ENCODE results near the gene SYT6. TPM values are rescaled to one million over a fixed set of nuclear protein-coding genes. Genes with fewer than 3 reads are reported as not detected.

The SYT6 gene
- total RNA-seq, 4 donors from 2014 or later, result 1.4 TPM; not detected in 3

DNA sequence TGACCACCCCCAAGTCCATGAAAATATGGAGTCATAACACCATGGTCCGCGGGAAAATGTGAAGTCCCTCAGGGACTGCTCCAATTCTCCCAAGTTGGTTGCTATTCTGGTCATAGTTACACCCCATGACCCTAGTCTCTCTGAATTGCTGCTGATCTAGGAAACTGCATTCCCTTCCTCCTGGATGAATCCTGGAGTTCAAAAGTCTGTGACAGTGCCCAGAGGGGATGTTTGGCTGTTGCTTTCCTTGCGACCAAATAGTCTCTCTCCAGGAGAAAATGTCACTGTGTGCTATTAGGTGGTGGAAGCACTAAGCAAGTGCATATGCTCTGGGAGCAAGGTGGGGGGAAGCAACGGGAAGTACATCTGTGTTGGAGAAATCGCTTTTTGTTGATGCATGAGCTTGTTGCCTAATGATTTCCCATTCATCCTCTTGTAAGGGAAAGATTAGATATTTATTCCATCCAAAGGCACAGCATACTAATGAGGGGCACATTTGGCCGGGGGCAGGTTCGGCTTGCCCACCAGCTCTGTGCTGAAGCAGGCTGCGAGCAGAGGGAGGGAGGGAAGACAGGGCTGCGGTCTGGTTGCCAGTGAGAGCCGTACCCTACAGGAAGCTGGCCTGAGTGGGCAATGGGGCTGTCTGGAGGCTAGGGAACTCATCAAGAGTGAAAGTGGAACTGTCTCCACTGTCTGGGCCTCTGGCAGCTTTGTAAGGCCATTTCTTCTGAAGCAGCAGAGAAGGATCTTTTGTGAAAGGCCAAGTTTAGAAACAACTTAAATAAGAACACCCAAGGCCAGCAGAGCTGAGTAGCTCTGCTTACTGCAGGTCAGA, 27.2 kb downstream of the SYT6 start:
- Histone ChIP-seq H3K9me3 (no peaks in the 10 kb centered on the region), H3K27me3 (no peaks in the 10 kb centered on the region), H3K36me3 (no peaks in the 10 kb centered on the region), H3K4me1 (no peaks in the 10 kb centered on the region), H3K27ac (no peak overlapping the region), H3K4me3 (replicated peaks in 1 of 3) (no peak overlapping the region)
- no peak for DNase-seq
- TF ChIP-seq, protein P1, sequence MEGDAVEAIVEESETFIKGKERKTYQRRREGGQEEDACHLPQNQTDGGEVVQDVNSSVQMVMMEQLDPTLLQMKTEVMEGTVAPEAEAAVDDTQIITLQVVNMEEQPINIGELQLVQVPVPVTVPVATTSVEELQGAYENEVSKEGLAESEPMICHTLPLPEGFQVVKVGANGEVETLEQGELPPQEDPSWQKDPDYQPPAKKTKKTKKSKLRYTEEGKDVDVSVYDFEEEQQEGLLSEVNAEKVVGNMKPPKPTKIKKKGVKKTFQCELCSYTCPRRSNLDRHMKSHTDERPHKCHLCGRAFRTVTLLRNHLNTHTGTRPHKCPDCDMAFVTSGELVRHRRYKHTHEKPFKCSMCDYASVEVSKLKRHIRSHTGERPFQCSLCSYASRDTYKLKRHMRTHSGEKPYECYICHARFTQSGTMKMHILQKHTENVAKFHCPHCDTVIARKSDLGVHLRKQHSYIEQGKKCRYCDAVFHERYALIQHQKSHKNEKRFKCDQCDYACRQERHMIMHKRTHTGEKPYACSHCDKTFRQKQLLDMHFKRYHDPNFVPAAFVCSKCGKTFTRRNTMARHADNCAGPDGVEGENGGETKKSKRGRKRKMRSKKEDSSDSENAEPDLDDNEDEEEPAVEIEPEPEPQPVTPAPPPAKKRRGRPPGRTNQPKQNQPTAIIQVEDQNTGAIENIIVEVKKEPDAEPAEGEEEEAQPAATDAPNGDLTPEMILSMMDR (IDR thresholded peaks at IDR 0.05), result no peak
- no peak for TF ChIP-seq POLR2A (IDR thresholded peaks at IDR 0.05)
- intact Hi-C loops (cut with DNase I), result no loop called here
- 81 to 87% methylated on average over 10 of the region's 10 CpGs for WGBS, 2 donors

DNA sequence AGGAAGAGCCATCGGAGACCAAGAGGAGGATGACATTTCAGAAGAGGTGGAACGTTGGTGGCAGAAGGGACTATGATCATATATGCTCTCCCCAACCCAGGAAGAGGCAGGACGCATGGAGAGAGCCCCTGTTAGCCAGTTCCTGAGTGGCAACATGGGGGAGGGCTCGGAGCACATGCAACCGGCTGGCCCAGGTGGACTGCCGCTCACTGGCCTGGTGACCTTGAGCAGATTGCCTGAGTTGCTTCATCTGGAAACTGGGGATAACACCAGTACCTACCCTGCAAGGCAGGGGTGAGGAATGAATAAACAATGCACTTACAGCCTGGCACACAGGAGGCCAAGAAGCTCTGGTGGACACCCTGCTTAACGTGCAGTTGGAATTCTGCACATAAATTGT, 29.0 kb downstream of the SYT6 start:
- H3K9me3 ChIP-seq, result no peaks in the 10 kb centered on the region
- H3K4me1 ChIP-seq, result no peaks in the 10 kb centered on the region
- no peaks in the 10 kb centered on the region for H3K36me3 ChIP-seq
- H3K4me3 ChIP-seq (replicated peaks in 1 of 3), result no peak overlapping the region
- DNase-seq, result no peak
- intact Hi-C loops (cut with DNase I), result no loop called here
- WGBS, 2 donors, result 91 to 94% methylated on average over 7 of the region's 7 CpGs
- no peak overlapping the region for H3K27ac ChIP-seq
- H3K27me3 ChIP-seq, result no peaks in the 10 kb centered on the region
- TF ChIP-seq POLR2A (IDR thresholded peaks at IDR 0.05), result no peak
- TF ChIP-seq, protein P1 (IDR thresholded peaks at IDR 0.05), result no peak

DNA sequence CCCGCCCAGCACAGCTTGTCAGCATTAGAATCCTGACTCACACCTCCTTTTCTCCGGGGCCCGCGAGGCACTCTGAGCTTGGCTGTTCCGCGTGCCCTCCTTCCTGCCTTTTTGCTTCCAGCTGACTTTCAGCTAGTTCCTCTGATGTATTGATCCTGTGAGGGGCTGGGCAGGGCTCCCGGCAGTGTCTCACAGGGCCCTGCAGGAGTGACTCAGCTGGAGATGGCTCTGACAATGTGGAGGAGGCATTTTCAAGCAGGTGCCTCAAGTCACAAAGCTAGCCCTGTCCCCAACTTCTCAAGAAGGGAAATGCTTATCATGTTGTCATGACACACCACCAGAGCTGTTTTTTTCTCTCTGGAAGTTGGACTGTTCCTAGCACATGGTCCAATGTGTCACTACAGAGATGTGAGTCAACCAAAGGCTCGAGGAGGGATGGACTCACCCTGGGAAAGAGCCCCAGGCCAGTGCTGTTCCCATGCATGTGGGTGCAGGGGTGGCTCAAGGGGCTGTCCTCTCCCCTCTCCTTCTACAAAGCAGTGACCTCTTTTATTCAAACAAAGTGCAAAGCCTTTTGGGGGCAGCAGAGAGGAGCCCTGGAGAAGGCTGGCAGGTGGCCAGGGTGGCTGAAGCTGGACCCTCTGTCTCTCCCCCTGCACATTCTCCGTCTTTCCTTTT, 30.6 kb downstream of the SYT6 start:
- Histone ChIP-seq H3K36me3 (no peaks in the 10 kb centered on the region), H3K4me1 (no peaks in the 10 kb centered on the region), H3K27me3 (no peaks in the 10 kb centered on the region), H3K9me3 (no peaks in the 10 kb centered on the region), H3K27ac (no peak overlapping the region), H3K4me3 (replicated peaks in 1 of 3) (no peak overlapping the region)
- TF ChIP-seq, protein P1 (IDR thresholded peaks at IDR 0.05), result no peak
- no peak for TF ChIP-seq POLR2A (IDR thresholded peaks at IDR 0.05)
- WGBS, 2 donors, result 67% methylated on average over 9 of the region's 9 CpGs
- intact Hi-C loops (cut with DNase I), result no loop called here
- no peak for DNase-seq

DNA sequence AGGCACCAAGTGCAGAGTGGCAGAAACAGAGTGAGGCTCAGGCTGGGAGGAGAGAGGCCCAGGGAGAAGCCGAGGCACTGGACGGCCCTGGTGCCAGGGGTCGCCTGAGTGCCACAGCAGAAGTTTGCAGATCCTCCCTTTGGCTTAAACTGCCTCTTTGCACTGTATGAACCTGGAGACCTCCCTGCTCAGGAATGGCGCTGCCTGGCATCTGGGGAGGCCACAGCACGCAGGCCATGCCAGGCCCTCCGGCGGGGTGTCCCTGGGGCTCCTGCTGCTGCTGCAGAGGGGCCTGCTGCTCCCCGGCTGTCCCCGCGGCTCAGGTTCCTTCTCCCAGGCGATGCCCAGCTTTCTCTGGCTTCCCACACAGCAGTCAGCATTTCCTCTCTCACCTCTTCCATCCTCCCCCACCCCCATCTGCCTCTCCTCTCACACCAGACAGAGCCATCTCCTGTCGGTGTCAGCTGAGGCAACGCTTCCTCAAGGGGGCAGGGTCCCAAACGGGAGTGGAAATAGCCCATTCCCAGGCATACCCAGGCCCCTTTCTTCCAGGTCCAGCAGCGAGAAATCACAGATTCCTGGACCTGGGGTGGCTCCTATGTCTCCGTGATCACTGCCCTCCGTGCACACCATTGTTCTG, 35.2 kb downstream of the SYT6 start:
- no peaks in the 10 kb centered on the region for H3K36me3 ChIP-seq
- H3K27me3 ChIP-seq, result no peaks in the 10 kb centered on the region
- TF ChIP-seq, protein P1 (IDR thresholded peaks at IDR 0.05), result no peak
- no peak for TF ChIP-seq POLR2A (IDR thresholded peaks at IDR 0.05)
- no peak overlapping the region for H3K4me3 ChIP-seq (replicated peaks in 1 of 3)
- H3K4me1 ChIP-seq, result no peaks in the 10 kb centered on the region
- DNase-seq, result no peak
- 66 to 71% methylated on average over 15 to 16 of the region's 17 CpGs for WGBS, 2 donors
- H3K27ac ChIP-seq, result no peak overlapping the region
- H3K9me3 ChIP-seq, result no peaks in the 10 kb centered on the region
- intact Hi-C loops (cut with DNase I), result no loop called here

Data from thyroid gland (tissue), 4 donors.